GM18505 (cell line): ENCODE measurements around the gene FTO.

ENCODE experiments used
- ATAC-seq: cut with Tn5 transposase; IDR thresholded peaks from one replicate; pipeline ENCODE4 v1.9.1; 2021; ENCODE audit not compliant: unreplicated experiment
- POLR2A ChIP-seq: IDR thresholded peaks from 4 replicates; pipeline ENCODE4 v1.6.1; 2011; ENCODE audit warnings: borderline replicate concordance; ENCODE audit not compliant: insufficient read depth, insufficient read length; ENCODE audit errors: extremely low read depth

The FTO gene

GRCh38 chr16:54102888-54103866, 399.2 kb downstream of the FTO start:
- ATAC-seq = no peak
- no peak for TF ChIP-seq POLR2A

- TF ChIP-seq POLR2A = no peak
- ATAC-seq = no peak
Measured at GRCh38 chr16:54106057-54106456, 402.1 kb downstream of the FTO start.

- no peak for TF ChIP-seq POLR2A
- no peak for ATAC-seq
Measured at GRCh38 chr16:54107583-54108202, 403.7 kb downstream of the FTO start.

GRCh38 chr16:54110016-54110981, 406.3 kb downstream of the FTO start:
- no peak for TF ChIP-seq POLR2A
- ATAC-seq = no peak

GRCh38 chr16:54112451-54113206, 408.7 kb downstream of the FTO start:
- ATAC-seq = no peak
- TF ChIP-seq POLR2A = no peak

GRCh38 chr16:54115558-54115957, 411.6 kb downstream of the FTO start:
- ATAC-seq = no peak
- TF ChIP-seq POLR2A = no peak

GRCh38 chr16:54116124-54116655, 412.2 kb downstream of the FTO start:
- no peak for ATAC-seq

GRCh38 chr16:54118846-54119245, 414.9 kb downstream of the FTO start:
- no peak for TF ChIP-seq POLR2A
- ATAC-seq = no peak

More at GRCh38 chr16:54116124-54116655, 412.2 kb downstream of the FTO start:
- TF ChIP-seq POLR2A = no peak

- no peak for TF ChIP-seq POLR2A
- no peak for ATAC-seq
Measured at GRCh38 chr16:54120846-54121480, 417.0 kb downstream of the FTO start.

GRCh38 chr16:54121539-54122295, 417.8 kb downstream of the FTO start:
- no peak for TF ChIP-seq POLR2A
- no peak for ATAC-seq

GRCh38 chr16:54123766-54124165, 419.8 kb downstream of the FTO start:
- TF ChIP-seq POLR2A = no peak
- ATAC-seq = no peak

- TF ChIP-seq POLR2A = no peak
- no peak for ATAC-seq
Measured at GRCh38 chr16:54125751-54126655, 422.0 kb downstream of the FTO start.
